HG02885 (cell line): ENCODE data around the gene POLR2E.

Experiments
- ATAC-seq: cut with Tn5 transposase; IDR thresholded peaks from one replicate; pipeline ENCODE4 v1.9.1; 2021; ENCODE audit warnings: mild to moderate bottlenecking; ENCODE audit not compliant: unreplicated experiment, poor library complexity

POLR2E gene

GRCh38 chr19:1112268-1113029, 17.3 kb upstream of the POLR2E start:
- ATAC-seq = no peak

DNA sequence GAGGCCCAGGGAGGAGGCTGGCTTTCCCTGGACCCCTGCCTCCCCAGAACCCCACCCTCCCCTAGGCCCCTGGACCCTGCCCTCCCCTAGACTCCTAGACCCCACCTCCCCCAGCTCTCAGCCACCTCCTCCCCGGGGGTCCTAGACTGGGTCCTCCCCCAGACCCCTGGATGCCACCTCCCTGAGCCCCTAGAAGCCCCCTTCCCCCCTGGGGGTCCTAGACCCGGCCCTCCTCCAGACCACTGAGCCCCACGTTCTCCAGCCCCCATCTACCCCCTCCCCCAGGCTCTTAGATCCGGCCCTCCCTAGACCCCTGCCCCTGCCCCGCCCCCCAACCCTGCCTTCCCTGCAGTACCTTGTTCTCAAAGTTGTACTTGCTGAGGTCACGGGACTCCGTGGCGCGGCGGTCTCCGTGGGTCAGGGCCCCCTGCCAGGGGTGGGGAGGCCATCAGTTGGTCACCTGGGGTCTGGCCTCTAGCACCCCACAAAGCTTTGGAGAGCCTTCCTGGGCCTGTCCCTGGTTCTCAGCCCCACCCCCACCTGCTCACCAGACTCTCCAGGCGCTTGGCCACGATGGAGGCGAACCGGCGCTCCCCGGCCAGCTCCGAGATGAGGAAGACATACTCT, 16.6 kb upstream of the POLR2E start:
- ATAC-seq = no peak

DNA sequence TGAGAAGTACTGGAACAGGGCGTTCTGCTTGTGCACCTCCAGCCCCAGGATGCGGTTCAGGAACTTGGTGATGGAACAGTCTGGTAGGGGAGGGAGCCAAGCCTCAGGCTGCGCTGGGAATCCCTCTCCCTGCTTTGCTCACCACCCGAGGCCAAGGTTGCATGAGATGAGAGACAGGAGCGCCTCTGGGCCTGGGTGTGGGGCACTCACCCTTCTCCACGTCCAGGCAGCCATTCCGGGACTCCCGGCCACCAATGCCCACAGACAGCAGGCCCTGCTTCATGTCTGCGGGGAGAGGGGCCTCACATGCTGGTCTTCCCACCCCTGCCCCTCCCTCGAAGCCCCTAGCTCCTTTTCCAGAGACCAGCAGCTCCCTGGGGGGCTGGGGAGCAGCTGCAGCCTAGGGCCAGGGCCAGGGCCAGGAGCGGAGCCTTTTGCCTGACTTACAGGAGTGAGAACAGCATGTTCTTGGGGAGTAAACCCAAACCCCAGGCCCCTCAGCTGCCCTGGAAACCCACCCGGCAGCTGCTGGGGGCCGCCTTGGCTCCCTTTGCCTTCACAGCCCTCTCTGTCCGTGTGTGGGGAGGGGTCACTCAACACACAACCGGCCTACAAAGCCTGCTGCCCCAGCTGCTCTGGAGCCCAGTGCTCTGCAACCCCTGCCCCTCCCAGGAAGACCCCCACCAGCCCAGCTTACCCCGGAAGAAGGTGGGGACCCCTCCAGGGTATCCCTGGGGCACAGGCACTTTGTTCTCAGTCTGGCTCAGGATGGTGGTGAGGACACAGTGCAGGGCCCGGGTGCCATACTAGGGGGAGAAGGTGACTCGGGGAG, 15.8 kb upstream of the POLR2E start:
- no peak for ATAC-seq

DNA sequence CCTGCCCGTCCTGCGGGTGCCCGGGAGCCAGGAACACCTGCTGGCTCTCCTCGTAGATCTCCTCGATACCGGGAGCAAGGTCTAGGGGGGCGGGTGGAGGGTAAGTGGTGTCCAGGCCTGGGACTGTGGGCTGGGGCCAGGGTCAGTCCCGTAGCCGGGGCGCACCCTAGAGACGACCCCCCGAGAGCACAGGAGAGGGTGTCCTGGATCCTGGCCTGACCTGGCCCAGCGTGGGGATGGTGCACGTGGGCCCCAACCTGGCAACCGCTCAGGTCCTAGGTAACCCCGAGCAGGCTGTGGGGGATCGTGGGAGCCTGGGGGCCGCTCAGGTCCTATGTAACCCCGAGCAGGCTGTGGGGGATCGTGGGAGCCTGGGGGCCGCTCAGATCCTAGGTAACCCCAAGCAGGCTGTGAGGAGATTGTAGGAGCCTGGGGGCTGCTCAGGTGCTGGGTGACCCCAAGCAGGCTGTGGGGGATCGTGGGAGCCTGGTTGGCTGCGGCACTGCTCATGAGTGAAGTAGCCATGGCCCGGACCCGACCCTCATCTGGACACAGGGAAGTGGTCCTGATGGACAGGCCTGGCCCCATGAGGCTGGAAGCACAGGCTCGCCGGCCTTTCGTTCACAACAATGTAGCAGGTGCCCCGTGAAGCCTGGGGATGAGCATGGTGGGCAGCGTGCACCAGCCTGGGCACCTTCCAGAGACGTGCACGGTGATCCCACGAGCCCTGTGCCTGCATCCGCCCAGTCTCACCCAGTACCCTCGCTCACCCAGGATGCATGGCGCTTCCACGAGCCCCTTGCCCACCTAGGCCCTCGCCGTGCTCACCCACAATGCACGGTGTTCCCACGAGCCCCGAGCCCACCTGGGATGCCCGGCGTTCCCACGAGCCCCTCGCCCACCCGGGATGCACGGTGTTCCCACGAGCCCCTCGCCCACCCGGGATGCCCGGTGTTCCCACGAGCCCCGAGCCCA, 14.8 kb upstream of the POLR2E start:
- no peak for ATAC-seq

- no peak for ATAC-seq
Observed at GRCh38 chr19:1109032-1109551, 13.9 kb upstream of the POLR2E start.

- no peak for ATAC-seq
Observed at GRCh38 chr19:1108291-1109031, 13.3 kb upstream of the POLR2E start.

DNA sequence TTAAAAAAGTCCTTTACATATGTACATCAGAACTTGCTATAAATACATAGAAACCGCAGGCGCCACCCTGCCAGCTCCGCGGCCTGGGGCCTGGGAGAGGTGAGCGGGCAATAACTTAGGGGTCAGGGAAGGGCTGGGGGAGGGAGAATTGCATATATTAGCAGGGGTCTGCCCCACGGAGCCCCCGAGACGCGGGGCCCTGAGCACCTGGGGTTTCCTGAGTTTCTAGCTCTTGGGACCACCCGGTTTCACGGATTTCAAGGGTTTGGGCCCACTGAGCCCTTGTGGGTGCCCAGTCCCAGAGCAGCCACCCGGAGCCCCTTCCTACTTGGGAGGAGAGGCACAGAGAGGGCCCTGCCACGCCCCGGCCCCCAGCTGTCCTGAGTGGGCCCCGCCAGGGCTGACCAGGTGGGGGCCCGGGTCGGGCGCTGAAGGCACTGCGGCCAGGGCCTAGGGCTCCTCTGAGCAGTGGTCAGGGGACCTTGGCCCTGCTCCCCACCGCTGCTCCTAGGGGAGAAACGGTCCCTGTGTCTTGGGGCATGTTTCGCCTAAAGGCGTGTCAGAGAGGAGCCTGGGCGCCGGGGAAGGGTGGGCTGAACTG, 12.6 kb upstream of the POLR2E start:
- no peak for ATAC-seq

DNA sequence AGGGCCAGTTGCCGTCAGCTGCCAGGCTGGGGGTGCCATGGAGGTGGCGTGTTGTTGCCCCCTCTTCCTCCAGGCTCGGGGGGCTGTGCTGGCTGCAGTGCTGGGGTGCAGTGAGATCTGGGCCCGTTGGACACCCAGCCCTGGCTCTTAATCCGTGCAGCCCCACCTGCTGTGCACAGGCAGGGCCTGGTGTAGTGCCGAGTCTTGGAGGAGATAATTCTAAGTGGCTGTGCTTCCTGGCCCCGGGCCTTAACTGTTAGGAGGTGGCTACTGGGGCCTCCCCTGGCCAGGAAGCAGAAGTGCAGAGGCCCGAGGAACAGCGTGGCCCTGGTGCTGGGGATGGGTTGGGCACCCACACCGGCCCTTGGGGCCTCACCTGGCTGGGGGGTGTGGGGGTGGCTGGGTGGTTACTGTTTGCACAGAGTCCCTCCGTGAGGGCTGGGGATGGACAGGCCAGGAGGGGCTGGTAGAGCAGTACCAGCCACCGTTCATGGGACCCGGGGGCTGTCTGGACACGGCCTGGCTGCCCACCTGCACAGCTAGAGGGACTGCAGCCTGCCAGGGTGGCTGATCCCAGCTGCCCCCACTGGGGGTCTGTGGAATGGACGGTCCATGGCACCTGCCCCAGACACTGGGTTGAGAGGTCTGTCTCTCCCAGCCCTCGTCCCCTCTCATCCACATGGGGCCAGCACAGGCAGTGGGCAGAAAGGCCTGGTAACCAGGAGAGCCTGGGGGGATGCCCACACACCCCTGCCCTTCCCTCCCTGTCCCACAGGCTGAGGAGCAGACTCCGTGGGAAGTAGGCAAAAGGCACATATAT, 11.9 kb upstream of the POLR2E start:
- no peak for ATAC-seq

DNA sequence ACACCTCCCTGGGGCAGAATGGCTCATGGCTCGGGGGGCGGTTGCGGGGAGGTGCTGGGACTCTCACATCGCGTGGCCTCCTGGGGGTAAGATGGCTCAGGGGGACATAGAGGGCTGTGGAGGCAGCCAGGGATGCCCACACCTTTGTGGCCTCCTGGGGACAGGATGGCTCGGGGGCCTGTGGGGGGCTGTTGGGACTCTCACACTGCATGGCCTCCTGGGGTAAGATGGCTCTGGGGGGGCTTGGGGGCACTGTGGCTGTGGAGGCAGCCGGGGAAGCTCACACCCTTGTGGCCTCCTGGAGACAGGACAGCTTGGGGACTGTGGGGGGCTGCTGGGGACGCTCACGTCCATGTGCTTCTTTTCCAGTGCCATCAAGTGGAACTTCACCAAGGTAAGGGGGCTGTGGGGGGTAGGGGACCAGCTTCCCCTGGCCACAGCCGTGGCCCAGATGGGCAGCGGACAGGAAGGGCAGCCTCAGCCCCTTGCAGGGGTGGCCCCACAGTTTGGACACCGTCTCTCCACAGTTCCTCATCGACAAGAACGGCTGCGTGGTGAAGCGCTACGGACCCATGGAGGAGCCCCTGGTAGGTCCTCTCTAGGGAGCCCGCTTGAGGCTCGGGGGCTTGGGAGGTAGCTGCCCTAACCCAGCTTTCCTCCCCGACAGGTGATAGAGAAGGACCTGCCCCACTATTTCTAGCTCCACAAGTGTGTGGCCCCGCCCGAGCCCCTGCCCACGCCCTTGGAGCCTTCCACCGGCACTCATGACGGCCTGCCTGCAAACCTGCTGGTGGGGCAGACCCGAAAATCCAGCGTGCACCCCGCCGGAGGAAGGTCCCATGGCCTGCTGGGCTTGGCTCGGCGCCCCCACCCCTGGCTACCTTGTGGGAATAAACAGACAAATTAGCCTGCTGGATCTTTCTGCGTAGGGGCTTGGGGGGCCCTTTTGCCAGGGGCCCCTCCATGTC, 11.0 kb upstream of the POLR2E start:
- ATAC-seq = no peak

DNA sequence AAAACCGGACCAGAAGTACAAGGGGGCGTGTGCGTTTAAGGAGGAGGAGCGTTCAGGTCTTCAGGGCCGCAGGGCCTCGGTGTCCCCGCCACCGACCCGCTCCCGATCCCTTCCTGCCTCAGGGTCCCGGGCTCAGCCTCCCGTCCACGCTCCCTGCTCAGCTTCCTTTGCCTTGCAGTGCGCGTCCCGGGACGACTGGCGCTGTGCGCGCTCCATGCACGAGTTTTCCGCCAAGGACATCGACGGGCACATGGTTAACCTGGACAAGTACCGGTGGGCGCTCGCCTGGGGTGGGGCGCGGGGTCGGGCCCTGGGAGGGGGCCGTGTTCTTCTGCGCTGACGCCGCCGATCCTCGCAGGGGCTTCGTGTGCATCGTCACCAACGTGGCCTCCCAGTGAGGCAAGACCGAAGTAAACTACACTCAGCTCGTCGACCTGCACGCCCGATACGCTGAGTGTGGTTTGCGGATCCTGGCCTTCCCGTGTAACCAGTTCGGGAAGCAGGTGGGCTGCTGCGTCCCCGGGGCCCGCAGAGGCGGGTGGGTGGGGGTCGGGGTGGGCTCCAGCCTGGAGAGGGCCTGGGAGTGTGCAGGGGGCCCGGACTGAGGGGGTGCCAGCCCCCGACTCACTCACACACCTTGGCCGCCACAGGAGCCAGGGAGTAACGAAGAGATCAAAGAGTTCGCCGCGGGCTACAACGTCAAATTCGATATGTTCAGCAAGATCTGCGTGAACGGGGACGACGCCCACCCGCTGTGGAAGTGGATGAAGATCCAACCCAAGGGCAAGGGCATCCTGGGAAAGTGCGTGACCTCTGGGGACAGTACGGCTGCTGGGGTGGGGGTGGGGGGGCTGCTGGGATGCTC, 10.1 kb upstream of the POLR2E start:
- no peak for ATAC-seq

- ATAC-seq = peak; percentile 35
Observed at GRCh38 chr19:1104311-1105007, 9.3 kb upstream of the POLR2E start.

DNA sequence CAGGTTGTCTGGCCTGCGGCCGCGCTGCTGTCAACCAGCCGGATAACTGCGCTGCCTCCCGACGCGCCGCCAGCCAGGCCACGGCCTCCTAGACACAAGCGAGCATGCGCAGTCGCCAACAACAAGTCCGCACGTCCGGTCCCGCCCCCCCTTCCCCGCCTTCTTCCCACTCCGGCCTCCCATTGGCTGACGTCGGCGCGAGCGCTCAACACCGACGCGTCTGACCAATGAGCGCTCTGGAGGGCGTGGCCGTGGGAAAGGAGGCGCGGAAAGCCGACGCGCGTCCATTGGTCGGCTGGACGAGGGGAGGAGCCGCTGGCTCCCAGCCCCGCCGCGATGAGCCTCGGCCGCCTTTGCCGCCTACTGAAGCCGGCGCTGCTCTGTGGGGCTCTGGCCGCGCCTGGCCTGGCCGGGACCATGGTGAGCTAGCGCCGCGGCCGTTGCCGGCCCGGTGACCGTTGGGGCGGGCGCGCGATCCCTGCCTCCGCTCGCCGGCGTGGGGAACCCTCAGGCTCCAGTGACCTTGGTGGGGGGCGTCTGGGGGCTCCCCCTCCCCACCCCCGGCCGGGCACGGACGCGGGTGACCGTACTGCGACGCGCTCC, 8.6 kb upstream of the POLR2E start, which contains the start of gene GPX4:
GPX4 (plus strand) TSS at position 287 of the 603 bp plus-strand sequence; CDS start at position 337, 50 bp downstream.
- ATAC-seq = peak; percentile 80

GRCh38 chr19:1103132-1103707, 8.0 kb upstream of the POLR2E start:
- no peak for ATAC-seq

- no peak for ATAC-seq
Observed at GRCh38 chr19:1102407-1103131, 7.4 kb upstream of the POLR2E start.
